ENCODE data around the gene PTPRS.

The PTPRS gene

DNA sequence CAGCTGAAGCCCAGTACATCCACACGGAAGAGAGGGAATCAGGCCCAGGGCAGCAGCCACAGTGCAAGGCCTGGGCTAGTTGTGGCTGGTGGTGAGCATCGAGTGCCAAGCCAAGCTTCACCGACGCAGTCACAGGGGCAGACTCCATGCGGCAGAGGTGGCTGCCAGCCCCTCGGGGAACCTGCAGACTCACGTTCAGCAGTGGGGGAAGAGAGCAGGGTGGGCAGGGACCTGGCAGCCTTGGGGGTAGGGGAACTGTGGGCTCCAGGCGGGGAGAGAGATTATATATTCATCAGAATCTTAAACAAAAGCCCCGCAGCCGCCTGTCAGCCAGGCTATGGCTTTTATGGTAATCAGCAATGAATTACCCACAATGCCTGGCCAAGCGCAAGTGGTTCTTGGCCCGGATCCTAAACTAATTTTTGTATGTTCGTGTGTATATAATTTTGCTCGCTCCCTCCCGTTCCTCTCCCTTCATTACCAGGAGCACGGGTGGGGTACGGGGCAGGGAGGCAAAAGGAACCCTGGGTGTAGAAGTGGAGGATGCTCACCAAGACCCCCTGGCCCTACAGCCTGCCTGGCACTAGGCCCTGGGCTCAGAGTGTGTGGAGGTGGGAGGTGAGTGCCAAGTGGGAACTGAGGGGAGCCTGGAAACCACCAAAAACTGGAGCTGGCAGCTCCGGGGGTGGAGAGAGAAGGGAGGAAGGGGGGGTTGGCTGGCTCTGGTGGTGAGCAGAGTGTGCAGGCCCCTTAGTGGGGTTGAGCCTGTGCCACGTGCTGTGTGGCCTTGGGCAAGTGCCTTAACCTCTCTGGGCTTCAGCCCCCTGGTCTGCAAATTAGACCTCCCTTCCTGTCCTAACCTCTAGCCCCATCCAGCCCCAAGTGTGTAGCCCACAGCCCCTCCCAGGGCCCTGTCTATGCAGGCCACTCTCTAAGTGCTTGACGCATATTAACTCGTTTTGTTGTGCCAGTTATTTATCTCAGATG is 31.9 kb downstream of the PTPRS start:
- Histone ChIP-seq H3K4me3 (ENCODE audit: low read length) (no peak overlapping the region), H3K4me1 (ENCODE audit: low read length) (no peaks in the 10 kb centered on the region), H2AFZ (ENCODE audit: low read depth, low read length) (no peak overlapping the region), H3K9me3 (ENCODE audit: insufficient read depth, low read length) (no peaks in the 10 kb centered on the region), H3K79me2 (ENCODE audit: low read length) (no peaks in the 10 kb centered on the region), H3K27ac (ENCODE audit: low read length) (no peak overlapping the region), H4K20me1 (ENCODE audit: insufficient read depth, low read length) (no peaks in the 10 kb centered on the region), H3K27me3 (ENCODE audit: low read depth, low read length) (no peaks in the 10 kb centered on the region), H3K4me2 (ENCODE audit: low read length) (no peak overlapping the region), H3K9ac (ENCODE audit: low read length) (no peak overlapping the region), H3K36me3 (replicated peaks; ENCODE audit: low read depth, low read length) (no peaks in the 10 kb centered on the region)
- no peak for TF ChIP-seq EZH2phosphoT487 (IDR thresholded peaks at IDR 0.05; ENCODE audit: low read depth)
- TF ChIP-seq, protein P1, sequence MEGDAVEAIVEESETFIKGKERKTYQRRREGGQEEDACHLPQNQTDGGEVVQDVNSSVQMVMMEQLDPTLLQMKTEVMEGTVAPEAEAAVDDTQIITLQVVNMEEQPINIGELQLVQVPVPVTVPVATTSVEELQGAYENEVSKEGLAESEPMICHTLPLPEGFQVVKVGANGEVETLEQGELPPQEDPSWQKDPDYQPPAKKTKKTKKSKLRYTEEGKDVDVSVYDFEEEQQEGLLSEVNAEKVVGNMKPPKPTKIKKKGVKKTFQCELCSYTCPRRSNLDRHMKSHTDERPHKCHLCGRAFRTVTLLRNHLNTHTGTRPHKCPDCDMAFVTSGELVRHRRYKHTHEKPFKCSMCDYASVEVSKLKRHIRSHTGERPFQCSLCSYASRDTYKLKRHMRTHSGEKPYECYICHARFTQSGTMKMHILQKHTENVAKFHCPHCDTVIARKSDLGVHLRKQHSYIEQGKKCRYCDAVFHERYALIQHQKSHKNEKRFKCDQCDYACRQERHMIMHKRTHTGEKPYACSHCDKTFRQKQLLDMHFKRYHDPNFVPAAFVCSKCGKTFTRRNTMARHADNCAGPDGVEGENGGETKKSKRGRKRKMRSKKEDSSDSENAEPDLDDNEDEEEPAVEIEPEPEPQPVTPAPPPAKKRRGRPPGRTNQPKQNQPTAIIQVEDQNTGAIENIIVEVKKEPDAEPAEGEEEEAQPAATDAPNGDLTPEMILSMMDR (IDR thresholded peaks at IDR 0.05; ENCODE audit: low read depth, low read length) = no peak

DNA sequence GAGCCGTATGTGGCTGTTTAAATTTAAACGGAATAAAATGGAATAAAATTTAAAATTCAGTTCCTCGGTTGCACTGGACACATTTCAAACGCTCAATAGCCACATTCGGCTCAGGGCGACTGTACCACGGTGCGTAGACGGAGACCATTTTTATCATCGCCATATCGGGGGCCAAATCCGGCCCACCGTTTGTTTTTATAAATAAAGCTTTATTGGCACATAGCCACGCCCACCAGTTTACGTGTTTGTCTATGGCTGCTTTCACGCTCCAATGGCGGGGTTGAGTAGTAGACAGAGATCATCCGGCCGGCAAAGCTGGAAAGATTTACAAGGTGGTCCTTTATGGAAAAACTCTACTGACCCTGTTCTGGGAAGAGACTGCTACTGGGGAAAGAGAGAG is 33.0 kb downstream of the PTPRS start:
- no peak overlapping the region for H3K4me3 ChIP-seq (ENCODE audit: low read length)
- H3K4me2 ChIP-seq (ENCODE audit: low read length) = no peak overlapping the region
- no peaks in the 10 kb centered on the region for H3K27me3 ChIP-seq (ENCODE audit: low read depth, low read length)
- H3K9ac ChIP-seq (ENCODE audit: low read length) = no peak overlapping the region
- H3K4me1 ChIP-seq (ENCODE audit: low read length) = no peaks in the 10 kb centered on the region
- no peak for TF ChIP-seq EZH2phosphoT487 (IDR thresholded peaks at IDR 0.05; ENCODE audit: low read depth)
- TF ChIP-seq, protein P1 (IDR thresholded peaks at IDR 0.05; ENCODE audit: low read depth, low read length) = no peak
- H3K79me2 ChIP-seq (ENCODE audit: low read length) = no peaks in the 10 kb centered on the region
- H2AFZ ChIP-seq (ENCODE audit: low read depth, low read length) = no peak overlapping the region
- no peaks in the 10 kb centered on the region for H3K36me3 ChIP-seq (replicated peaks; ENCODE audit: low read depth, low read length)
- H4K20me1 ChIP-seq (ENCODE audit: insufficient read depth, low read length) = no peaks in the 10 kb centered on the region
- no peak overlapping the region for H3K27ac ChIP-seq (ENCODE audit: low read length)
- H3K9me3 ChIP-seq (ENCODE audit: insufficient read depth, low read length) = no peaks in the 10 kb centered on the region

DNA sequence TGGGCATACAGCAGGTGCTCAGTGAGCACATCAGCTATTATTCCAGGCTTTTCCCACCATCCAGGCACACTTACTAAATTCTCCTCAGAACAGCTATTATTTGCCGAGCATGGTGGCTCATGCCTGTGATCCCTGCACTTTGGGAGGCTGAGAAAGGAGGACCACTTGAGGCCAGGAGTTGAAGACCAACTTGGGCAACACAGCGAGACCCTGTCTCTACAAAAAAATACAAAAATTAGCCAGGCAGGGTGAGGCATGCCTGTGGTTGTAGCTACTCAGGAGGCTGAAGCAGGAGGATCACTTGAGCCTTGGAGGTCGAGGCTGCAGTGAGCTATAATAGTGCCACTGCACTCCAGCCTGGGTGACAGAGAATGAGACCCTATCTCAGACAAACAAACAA is 35.4 kb downstream of the PTPRS start:
- Histone ChIP-seq H3K4me2 (ENCODE audit: low read length) (no peak overlapping the region), H2AFZ (ENCODE audit: low read depth, low read length) (no peak overlapping the region), H3K4me3 (ENCODE audit: low read length) (no peak overlapping the region), H3K4me1 (ENCODE audit: low read length) (no peaks in the 10 kb centered on the region), H3K27me3 (ENCODE audit: low read depth, low read length) (no peaks in the 10 kb centered on the region), H3K36me3 (replicated peaks; ENCODE audit: low read depth, low read length) (no peaks in the 10 kb centered on the region), H3K9me3 (ENCODE audit: insufficient read depth, low read length) (no peaks in the 10 kb centered on the region), H4K20me1 (ENCODE audit: insufficient read depth, low read length) (no peaks in the 10 kb centered on the region), H3K27ac (ENCODE audit: low read length) (no peak overlapping the region), H3K79me2 (ENCODE audit: low read length) (no peaks in the 10 kb centered on the region), H3K9ac (ENCODE audit: low read length) (no peak overlapping the region)
- TF ChIP-seq, protein P1 (IDR thresholded peaks at IDR 0.05; ENCODE audit: low read depth, low read length) = no peak
- TF ChIP-seq EZH2phosphoT487 (IDR thresholded peaks at IDR 0.05; ENCODE audit: low read depth) = no peak

DNA sequence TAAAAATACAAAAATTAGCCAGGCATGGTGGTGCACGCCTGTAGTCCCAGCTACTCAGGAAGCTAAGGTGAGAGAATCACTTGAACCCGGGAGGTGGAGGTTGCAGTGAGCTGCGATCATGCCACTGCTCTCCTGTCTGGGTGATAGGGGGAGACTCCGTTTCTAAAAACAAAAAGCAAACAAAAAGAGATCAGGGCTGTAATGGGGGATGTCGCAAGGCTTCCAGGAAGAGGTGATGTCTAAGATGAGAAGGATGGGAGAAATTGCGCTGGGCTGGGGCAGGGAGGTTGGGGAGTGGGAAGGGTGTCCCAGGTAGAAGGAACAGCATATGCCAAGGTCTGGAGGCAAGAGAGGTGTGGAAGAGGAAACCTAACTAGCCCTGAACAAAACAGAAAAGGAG is 36.1 kb downstream of the PTPRS start:
- H3K4me3 ChIP-seq (ENCODE audit: low read length) = no peak overlapping the region
- TF ChIP-seq, protein P1 (IDR thresholded peaks at IDR 0.05; ENCODE audit: low read depth, low read length) = no peak
- TF ChIP-seq EZH2phosphoT487 (IDR thresholded peaks at IDR 0.05; ENCODE audit: low read depth) = no peak
- no peaks in the 10 kb centered on the region for H3K36me3 ChIP-seq (replicated peaks; ENCODE audit: low read depth, low read length)

More for the DNA sequence above, 36.1 kb downstream of the PTPRS start:
- no peaks in the 10 kb centered on the region for H3K9me3 ChIP-seq (ENCODE audit: insufficient read depth, low read length)
- H3K27me3 ChIP-seq (ENCODE audit: low read depth, low read length) = no peaks in the 10 kb centered on the region
- no peak overlapping the region for H3K9ac ChIP-seq (ENCODE audit: low read length)
- no peak overlapping the region for H2AFZ ChIP-seq (ENCODE audit: low read depth, low read length)
- no peaks in the 10 kb centered on the region for H4K20me1 ChIP-seq (ENCODE audit: insufficient read depth, low read length)
- H3K4me2 ChIP-seq (ENCODE audit: low read length) = no peak overlapping the region
- H3K79me2 ChIP-seq (ENCODE audit: low read length) = no peaks in the 10 kb centered on the region
- H3K4me1 ChIP-seq (ENCODE audit: low read length) = no peaks in the 10 kb centered on the region
- no peak overlapping the region for H3K27ac ChIP-seq (ENCODE audit: low read length)
